ENCODE data around the gene PHLDB1.

The PHLDB1 gene

GRCh38 chr11:118641397-118642019, 34.1 kb downstream of the PHLDB1 start:
- DNase-seq = no peak

GRCh38 chr11:118643142-118643994, 36.0 kb downstream of the PHLDB1 start:
- no peak for DNase-seq

GRCh38 chr11:118643995-118644345, 36.6 kb downstream of the PHLDB1 start:
- no peak for DNase-seq

- no peak for DNase-seq
Observed at GRCh38 chr11:118644496-118644895, 37.1 kb downstream of the PHLDB1 start.

GRCh38 chr11:118645066-118645715, 37.8 kb downstream of the PHLDB1 start:
- no peak for DNase-seq

- DNase-seq = no peak
Observed at GRCh38 chr11:118646393-118646792, 39.0 kb downstream of the PHLDB1 start.

- DNase-seq = no peak
Observed at GRCh38 chr11:118648291-118648690, 40.9 kb downstream of the PHLDB1 start.

GRCh38 chr11:118649941-118650340, 42.5 kb downstream of the PHLDB1 start:
- DNase-seq = no peak

GRCh38 chr11:118650366-118650765, 43.0 kb downstream of the PHLDB1 start:
- DNase-seq = no peak

GRCh38 chr11:118651820-118652219, 44.4 kb downstream of the PHLDB1 start:
- no peak for DNase-seq

GRCh38 chr11:118652681-118653181, 45.3 kb downstream of the PHLDB1 start:
- no peak for DNase-seq

- no peak for DNase-seq
Observed at GRCh38 chr11:118653684-118654390, 46.4 kb downstream of the PHLDB1 start.

GRCh38 chr11:118655486-118656190, 48.2 kb downstream of the PHLDB1 start:
- no peak for DNase-seq

GRCh38 chr11:118656563-118657165, 49.2 kb downstream of the PHLDB1 start:
- no peak for DNase-seq

- DNase-seq = peak; percentile 20
Observed at GRCh38 chr11:118657238-118657637, 49.8 kb downstream of the PHLDB1 start.

GRCh38 chr11:118657709-118658428, 50.5 kb downstream of the PHLDB1 start:
- no peak for DNase-seq

GRCh38 chr11:118658429-118659313, 51.3 kb downstream of the PHLDB1 start:
- peak; percentile 8 for DNase-seq

- DNase-seq = peak; percentile 65
Observed at GRCh38 chr11:118659314-118659952, 52.0 kb downstream of the PHLDB1 start.

GRCh38 chr11:118659953-118660680, 52.7 kb downstream of the PHLDB1 start:
- no peak for DNase-seq

All from HCEC 1CT (cell line).